ENCODE results near the gene KCNC1. TPM values are rescaled to one million over a fixed set of nuclear protein-coding genes. Genes with fewer than 3 reads are reported as not detected.

Gene KCNC1
- total RNA-seq, 1 donor from 2014 or later = not detected

DNA sequence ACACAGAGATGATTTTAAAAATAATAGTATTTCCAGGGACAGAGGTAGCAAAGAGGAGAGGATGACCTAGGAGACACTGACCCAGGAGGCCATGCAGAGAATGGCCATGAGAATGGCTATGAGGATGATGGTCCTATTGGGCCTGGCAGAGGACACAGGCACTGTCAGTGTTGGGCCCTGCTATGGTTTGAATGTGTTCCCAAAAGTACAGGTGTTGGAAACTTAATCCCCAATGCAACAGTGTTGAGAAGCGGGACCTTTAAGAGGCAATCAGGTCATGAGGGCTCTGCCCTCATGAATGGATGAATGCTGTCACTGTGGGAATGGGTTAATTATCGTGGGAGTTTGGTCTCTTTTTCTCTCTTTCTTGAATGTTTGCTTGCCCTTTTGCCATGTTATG, 61.6 kb downstream of the KCNC1 start:
- ATAC-seq = no peak

DNA sequence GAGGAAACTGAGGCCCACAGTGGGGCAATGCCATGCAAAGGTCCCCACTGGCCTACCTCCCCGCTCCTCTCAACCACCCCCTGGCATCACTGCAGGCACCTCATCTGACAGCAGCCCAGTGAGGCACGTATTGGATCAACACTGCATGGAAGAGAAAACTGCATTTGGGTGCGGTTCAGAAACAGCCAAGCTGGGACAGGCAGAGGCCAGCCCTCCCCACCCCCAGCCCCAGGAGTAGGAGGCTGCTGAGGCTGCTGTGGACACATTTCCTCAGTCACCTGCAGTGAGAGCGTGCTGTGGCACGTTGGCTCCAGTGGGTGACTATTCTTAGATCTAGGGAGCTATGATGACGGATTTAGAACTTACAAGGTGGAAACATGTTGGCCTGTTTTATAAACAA, 63.7 kb downstream of the KCNC1 start:
- peak; percentile 97 for ATAC-seq

DNA sequence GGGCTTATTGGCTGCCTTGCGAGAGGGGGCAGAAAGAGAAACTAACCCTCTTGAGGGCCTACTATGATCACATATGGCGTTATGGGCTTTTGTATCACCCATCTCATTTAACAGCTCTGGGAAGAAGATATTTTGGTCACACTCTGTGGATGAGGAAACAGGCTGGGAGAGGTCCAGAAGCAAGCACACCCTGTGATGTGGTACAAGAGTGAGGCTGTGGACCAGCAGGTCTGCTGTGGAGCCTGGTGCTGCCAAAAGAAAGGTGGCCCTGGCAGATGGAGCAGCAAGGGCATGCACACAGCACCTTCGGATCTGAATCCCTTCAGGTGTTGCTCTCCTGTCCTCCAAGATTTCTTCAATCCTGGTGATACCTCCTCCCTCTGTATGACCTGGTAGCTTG, 64.1 kb downstream of the KCNC1 start:
- no peak for ATAC-seq

DNA sequence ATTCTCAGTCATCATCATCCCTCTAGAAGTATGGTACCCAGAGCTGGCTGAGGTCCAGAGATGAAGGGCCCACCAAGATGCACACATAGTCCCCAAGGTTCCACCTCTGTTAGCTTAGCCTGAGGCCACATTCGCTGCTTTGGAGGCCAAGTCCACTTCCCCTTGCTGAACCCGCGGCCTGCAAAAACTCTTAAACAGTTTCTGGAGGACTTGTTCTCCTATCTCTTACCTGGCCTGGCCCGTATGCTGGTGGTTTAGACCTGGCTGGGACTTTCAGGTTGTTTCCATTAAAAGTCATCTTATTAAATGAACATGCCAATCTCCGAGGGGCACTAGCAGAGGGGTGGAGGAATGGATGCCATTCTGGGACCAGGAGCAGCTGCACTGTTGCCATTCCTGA, 64.6 kb downstream of the KCNC1 start:
- no peak for ATAC-seq

DNA sequence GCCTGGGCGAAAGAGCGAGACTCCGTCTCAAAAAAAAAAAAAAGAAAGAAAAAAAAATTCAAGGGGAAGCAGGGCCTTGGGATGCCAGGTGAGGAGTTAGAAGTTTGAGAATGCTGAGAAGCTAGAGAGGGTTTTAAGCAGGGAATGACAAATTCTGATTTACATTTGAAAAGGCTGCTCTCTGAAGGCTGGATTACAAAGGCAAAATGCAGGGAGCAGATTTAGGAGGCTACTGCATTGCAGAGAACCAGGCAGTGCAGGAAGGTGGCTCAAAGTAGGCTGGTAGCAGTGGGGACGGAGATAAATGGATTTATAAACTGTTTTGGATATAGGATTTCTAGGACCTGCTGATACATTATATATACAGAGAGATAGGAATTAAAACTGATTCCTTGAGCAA, 66.6 kb downstream of the KCNC1 start:
- no peak for ATAC-seq

DNA sequence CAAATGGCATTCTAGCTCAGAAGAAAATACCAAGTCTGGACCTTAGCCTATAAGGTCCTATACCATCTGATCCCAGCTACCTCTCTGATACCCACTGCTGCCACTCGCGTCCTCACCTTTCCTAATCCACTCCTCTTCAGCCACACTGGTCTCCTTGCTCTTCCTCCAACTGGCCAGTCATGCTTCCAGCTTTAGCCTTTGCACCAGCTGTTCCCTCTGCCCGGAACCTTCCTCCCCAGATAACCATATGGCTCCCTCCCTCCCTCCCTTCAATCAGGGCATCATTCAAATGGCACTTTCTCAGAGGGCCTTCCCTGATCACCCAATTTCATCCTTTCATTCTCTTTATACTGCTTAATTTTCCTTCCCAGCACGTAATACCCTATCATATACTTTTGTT, 67.9 kb downstream of the KCNC1 start:
- no peak for ATAC-seq

DNA sequence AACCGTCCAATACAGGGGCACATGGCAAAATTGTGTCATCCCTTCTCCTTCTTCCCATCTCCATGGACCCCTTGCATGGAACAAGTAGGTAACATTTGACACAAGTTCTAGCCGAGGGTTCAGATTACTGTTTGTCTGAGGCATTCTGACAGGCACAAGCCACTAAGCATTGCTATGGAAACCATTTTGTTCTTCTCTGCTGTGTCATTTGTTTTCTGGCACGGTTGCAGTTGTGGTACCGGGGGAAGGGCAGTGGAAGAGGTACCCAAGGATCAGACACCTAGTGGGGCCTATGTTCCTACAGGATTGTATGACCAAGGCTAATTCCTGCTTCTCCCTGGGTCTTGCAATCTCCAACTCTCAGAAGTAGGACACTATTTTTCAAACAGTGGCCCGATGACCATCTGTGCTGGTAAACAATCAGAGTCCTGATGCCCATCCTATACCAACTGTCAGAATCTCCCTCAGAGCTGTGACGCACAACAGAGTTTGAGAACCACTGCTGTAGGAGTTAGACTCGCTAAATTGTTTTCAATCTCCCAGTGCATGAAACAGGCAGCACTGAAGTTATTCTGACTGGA, 69.3 kb downstream of the KCNC1 start:
- no peak for ATAC-seq

DNA sequence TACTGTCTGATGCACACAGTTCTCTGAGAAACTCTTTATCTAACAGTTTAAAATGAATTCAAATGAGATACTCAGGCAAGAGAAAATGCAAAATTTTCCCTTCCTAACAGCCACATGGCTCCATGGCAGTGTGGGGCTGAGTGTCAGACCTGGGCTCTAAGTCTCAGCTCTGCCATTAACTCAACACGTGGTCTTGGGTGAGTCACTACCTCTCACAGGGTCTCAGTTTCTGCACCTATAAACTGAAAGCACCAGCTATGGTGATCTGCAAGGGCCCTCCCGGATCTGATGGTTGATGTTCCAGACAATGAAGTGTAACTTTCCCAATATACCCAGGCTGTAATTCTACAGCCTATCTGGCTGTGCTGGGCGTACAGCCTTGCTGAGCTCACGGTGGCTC, 70.5 kb downstream of the KCNC1 start:
- ATAC-seq = no peak

DNA sequence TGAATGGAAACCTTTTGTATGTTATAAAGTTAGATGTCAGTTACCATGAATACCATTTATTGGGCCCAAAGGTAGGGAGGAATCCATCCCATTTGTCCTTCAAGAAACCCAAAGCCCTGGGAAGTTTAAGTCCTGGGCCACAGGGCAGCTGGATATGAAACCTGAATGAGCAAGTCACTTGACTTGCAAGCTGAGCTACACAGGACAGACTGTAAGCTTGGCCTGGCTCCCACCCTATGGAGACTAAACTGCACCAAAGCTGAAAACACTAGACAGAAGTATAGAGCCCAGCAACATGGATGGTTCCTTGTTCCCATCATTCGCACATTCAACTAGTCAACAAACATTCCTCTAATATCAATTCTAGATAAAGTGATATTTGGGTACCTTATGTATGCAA, 71.3 kb downstream of the KCNC1 start:
- ATAC-seq = no peak

DNA sequence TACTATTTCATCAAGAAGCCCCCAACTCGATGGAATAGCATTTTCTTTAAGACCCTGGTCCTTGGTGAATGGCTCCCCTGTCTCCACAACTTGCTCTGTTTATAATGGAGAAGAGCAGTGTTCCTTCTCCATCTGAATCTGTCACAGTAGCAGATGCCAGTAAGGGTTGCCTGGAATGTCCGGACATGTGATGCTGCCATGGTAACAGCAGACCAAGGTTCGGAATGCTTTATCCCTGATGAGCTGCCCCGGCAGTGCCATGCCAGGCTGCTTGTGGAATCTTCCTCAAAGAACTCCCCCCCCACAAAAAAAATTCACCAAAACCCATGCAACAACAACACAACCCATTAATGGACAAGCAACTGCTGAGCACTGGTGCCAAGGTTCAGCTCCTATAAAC, 72.5 kb downstream of the KCNC1 start:
- no peak for ATAC-seq

DNA sequence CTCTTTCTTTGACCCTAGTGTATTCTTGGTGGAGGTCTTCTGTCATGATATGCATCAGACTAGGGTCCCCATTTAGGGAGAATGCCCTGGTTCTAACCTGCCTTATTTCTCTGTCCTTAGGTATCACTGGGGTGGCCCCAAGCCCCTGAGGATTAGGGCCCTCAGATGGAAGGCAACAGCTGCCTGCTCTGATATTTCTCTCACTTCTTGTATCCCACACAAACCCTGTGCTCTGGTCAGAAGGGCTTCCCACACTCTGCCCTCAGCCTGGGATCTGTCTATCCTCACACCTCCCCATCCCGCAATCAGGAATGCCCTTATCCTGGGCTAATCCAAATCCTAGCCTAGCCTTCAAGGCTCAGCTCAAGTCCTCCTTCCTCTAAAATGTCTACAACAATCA, 75.5 kb downstream of the KCNC1 start:
- no peak for ATAC-seq

DNA sequence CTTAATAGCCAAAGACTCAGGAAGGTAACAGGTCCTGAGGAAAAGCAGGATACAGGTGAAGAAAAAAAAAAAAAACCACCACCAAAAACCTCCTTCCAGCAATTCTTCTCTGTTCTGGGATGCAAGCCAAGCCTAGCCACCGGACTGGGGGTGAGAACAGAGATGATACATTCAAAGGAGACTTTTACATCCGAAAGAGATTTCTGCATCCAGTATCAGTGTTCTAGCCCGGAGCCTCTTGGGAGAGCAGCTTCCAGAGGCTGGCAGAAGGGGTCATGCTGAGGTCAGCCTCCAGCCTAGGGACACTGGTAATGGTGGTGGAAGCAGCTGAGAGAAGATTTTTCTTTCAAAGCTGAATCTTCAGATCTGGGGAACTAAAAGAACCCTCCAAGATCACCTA, 76.2 kb downstream of the KCNC1 start:
- ATAC-seq = no peak

DNA sequence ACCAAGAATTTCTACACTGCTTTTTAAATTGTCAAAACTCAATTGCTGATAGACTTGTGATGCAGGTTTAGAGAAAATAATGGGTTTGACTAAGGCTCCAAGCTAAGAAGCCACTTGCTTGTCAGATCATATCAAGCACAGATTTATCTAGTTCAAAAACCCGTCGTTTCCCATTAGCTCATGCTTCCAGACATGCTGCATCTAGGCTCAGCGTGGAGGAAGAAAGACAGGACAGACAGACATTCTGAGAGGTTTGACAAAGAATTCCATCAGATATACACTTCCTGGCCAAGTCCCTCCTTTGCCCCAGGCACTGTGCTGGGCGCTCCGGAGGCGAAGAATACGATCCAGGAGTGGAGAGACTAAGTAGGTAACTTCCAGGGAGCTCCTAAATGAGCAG, 76.8 kb downstream of the KCNC1 start:
- ATAC-seq = no peak

DNA sequence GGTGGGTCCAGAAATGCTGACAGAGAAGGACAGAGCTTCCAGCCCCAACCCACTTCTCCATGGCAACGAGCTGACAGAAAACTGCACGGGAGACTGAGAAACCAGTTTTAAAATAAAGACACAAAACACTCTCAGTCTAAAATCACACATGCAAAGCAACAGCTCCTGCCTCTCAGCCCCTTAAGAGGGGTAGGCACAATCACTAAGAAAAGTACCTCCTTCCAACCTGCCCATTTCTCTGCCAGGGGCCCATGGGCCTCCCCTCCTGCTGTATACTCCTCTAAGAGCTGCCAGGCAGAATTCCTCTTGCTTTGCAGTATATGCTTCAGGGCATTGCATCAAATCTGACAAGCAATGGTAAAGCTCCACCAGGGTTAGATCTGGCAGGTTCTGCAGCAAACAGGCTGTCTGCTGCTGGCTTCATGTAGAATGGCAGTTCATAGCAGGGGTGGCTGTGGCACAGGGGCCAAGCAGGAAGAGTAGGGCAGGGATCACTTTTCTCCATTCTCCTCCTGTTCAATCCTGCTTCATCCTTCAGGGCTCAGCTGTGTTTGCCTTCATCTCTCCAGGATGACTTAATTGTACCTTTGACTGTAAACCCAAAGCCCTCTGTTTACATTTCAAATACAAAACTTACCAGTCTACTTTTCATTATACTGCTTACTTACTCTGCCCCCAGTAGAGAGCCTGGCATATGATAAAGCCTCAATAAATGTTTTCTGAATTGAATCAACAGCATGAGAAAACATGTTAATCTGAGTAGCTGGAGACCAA, 77.7 kb downstream of the KCNC1 start:
- ATAC-seq = peak; percentile 47

DNA sequence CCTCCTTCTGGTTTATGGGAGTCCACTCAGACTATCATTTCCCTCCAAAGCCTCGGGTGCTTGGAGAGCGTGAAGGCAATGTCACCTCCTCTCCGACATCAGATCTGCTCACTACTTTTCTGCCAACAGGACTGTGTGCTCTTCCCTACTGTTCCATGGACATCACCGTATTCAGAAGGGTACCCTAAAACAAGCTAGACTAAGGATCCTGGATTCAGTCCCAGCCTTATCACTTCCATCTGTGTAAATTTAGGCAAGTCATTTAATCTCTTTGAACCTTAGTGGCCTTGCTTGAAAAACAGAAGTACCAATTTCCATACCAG, 78.2 kb downstream of the KCNC1 start:
- ATAC-seq = no peak

DNA sequence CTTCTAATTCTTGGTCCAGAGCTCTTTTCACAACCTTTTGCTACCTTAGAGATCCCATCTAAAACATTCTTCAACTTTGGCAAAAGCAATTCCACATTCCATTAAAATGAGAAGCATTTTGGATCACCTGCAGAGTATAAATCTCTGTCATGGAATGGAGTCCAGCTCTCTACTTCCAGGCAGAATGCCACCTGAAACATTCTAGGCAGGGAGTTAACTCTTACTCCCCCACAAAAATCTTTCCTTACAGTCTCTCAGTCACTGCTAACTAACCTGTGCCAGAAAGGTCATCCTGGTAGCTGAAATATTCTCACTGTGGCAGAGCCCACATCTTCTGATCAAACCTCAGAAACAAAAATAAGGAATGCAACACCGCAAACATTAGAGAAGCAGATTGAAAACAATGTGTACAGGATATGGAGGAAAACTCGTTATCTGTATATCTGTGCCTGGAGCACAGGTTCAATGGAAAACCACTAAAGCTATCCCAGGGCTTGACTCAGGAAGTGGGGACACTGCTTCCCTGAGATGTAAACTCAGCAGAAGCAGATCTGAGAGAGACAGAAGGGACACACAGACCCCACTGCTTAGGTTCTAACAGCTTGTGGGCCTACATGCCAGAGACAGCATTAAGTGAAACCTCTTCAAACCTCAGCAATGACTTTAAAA, 78.9 kb downstream of the KCNC1 start:
- no peak for ATAC-seq

DNA sequence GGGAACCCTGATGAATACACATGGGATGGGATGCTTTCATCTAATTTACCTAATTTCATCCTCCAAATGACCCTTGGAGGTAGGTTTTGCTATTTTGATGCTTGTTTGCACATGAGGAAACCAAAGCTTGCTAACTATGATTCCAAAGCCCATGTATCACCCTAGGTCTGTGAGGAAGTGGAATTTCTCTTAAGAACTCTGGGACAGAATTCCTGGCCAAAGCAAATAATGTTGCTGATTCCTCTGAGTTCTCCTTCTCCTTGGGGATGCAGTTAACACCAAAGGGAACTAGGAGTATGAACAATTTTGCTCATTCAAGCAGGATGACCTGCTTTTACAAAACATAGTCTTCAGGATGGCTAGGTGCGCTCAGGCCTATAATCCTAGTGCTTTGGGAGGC, 80.0 kb downstream of the KCNC1 start:
- no peak for ATAC-seq

DNA sequence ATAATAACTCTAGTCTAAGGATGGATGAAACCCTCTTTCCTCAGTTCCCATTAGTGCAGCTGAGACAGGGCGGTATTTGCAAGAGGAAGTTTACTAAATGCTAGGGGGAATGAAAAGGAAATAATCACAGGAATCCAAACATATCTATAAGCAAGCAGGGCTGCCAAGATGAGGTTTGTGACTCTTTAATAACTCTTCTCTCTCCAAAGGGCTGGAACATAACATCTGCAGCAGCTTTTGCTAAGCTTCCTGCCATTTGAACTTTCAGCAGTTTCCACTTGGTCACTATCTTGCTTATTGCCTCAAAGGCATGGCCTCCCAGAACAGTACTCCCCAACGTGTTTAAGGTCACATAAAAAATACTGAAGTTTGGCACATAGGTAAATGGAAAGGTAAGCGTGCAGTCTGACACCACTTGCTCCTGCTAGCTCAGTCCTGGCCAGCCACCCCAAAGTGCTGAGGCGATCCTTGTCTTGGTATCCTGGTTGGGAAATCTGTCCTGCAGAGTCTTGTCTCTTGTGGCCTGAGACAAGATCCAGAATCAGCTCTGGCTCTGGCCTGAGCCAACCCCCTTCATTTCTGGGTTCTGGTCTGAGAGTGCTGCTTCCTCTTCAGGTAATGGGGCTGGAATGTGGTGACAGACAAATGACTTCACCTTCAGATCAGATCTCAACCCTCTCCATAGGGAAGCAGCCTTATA, 81.8 kb downstream of the KCNC1 start:
- ATAC-seq = no peak

DNA sequence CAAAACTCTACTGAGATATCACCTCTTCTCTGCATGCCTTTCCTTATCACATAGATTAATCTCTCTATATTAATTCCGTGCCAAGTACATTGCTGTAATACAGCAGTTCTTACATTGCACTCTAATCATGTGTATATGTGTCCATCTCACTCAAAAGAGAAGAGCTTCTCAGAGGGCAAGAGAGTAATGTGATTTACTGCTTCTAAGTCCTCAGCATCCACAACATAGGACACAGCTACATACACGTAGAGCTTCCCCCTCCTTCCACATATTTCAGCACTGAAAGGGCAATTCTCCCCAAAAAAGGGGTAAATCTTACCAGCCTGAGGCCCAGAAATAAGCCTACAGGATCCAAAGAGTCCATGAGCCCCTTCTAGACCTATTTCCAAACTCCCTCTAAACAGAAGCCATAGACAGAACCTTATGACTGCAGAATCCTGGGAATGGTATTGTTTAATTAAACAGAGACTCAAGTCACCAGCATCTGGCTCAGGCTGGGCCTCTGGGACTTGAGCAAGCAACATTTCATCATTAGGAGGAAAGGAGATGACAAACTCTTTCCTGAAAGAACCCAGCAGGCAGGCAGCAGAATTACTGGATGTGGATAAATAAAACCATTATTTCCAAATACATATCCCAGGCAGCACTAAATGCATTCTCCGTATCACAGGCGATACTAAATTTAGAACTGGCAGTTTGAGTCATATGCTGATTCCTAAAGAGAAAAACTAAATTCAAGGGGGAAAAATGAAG, 87.2 kb downstream of the KCNC1 start:
- no peak for ATAC-seq

DNA sequence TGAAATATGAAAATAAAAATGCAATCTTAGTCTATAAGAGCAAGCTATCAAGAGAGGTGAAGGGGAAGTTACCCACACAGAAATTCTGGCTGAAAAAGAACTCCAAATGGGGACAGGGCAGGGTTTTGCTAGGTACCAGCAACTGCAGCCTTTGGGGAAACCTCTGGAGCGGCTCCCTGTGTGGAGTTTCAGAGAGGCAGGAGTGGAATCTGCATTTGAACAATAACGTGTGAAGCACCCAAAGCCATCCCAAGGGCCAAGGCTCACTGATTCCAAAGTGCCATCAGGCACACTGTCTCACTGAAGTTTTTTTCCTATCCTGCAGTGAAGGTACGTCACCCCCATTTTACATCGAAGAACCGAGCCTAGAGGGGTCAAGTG, 87.8 kb downstream of the KCNC1 start:
- ATAC-seq = no peak

DNA sequence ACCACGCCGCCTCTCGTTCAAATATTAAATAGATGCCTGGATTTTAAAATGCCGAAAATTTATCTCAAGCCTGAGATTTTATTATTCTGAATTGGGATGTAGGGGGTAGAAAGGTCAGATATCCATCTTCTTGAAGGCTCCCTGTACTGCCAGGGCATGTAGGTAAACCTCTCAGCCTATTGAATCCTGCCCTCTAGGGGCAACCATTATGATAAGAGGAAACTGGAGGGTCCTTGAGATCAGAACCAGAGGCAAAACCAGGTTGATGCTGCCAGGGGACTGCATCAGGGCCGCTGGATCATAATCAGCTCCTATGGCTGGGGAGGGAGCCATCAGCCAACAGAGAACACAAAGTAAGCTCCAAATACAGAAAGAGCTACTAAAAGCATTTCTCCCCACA, 92.4 kb downstream of the KCNC1 start:
- ATAC-seq = no peak

DNA sequence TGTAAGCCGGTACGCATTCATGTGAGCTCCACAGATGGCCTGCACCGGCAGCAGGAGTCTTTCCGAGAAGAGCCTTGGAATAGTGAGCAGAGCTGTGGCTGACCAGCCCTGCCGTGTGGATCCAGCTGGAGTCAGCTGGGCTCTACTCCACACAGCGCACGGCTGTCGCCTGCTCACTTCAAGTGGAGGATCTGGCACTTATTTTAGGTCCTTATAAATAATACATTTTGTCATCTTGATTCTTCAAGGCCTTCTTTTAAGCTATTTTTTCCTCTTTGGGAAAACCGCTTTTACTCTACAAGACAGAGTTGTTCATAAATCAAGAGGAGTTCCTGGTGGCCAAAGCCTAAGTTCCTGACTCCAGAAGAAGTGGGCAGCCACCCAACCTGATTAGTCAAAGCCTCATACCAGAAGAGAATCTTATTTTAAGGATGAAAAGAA, 93.8 kb downstream of the KCNC1 start:
- ATAC-seq = no peak

DNA sequence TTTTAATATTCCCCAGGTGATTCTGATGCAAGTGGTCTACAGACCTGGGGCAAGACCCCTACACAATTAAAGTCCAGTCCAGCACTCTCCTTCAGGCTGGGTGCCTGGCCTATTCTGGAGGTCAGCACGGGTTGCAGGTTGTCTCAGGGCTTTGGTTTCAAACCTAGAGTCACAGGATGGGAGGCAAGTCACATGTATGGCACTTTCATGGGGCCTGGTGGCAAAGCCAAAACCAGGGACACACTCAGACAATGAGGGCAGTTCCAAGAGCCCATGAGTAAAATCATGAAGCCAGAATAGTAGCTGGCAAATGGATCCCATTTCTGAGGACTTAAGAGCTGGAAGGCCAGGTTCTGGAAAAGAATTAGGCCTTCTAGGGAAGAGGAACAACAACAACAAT, 96.6 kb downstream of the KCNC1 start:
- no peak for ATAC-seq
